Transverse colon (tissue), 4 donors: Measurements from ENCODE around the gene FBXO4.

Source experiments
- EP300 ChIP-seq: sonication (generic); formaldehyde crosslinking; IDR thresholded peaks from one replicate; pipeline ENCODE4 v1.6.1; 2017; ENCODE audit warnings: antibody characterized with exemption, low read depth
- POLR2A ChIP-seq: fragments of 450-650 bp; IDR thresholded peaks from one replicate; pipeline ENCODE4 v1.6.1; 2016; ENCODE audit warnings: antibody characterized with exemption, mild to moderate bottlenecking, moderate library complexity
- POLR2AphosphoS5 ChIP-seq, 3 donors: sonication (generic); formaldehyde crosslinking; IDR thresholded peaks; one replicate each; pipeline ENCODE4 v1.6.1; 2016; ENCODE audit warnings: antibody characterized with exemption in 3 of 3
- TF ChIP-seq, protein P1 (sequence below), 5 experiments: fragments of 200-600 bp in 3 of 5; fragments of 450-650 bp in 2 of 5; sonication (generic) in 3 of 5; IDR thresholded peaks; 1 replicate in 2 of 5; 2 replicates in 3 of 5; pipeline ENCODE4 v1.5.1; 2016 to 2017; ENCODE audit warnings: antibody characterized with exemption in 5 of 5, inconsistent platforms in 3 of 5, mild to moderate bottlenecking in 2 of 5, moderate library complexity in 1 of 5

DNA sequence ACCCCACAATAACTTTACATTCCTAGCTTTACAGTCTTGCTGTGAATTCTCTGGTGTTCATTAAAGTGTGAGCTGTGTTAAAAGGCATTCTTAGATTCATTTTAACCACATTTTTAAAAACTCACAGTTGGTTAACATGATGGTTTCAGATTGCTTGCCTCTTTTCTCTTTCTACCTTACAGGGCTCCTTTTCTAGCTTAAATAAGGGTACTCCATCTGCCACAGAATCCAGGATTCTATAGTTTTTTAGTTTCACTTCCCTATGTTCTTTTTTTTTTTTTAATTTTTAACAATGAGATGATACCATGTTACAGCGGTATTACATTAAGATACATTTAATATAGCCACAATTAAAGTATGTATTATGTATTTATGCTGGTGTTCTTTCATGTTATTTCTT, 3.9 kb upstream of the FBXO4 start:
- TF ChIP-seq, protein P1, sequence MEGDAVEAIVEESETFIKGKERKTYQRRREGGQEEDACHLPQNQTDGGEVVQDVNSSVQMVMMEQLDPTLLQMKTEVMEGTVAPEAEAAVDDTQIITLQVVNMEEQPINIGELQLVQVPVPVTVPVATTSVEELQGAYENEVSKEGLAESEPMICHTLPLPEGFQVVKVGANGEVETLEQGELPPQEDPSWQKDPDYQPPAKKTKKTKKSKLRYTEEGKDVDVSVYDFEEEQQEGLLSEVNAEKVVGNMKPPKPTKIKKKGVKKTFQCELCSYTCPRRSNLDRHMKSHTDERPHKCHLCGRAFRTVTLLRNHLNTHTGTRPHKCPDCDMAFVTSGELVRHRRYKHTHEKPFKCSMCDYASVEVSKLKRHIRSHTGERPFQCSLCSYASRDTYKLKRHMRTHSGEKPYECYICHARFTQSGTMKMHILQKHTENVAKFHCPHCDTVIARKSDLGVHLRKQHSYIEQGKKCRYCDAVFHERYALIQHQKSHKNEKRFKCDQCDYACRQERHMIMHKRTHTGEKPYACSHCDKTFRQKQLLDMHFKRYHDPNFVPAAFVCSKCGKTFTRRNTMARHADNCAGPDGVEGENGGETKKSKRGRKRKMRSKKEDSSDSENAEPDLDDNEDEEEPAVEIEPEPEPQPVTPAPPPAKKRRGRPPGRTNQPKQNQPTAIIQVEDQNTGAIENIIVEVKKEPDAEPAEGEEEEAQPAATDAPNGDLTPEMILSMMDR (IDR thresholded peaks at IDR 0.05): no peak
- no peak for TF ChIP-seq POLR2AphosphoS5 (IDR thresholded peaks at IDR 0.05)
- TF ChIP-seq POLR2A: no peak
- TF ChIP-seq EP300: no peak
